ENCODE results near the gene PPIL1. TPM values are rescaled to one million over a fixed set of nuclear protein-coding genes. Genes with fewer than 3 reads are reported as not detected.

Gene PPIL1
- total and polyA plus RNA-seq, 5 donors = 49.4 to 75.6 (median 67.5) TPM

DNA sequence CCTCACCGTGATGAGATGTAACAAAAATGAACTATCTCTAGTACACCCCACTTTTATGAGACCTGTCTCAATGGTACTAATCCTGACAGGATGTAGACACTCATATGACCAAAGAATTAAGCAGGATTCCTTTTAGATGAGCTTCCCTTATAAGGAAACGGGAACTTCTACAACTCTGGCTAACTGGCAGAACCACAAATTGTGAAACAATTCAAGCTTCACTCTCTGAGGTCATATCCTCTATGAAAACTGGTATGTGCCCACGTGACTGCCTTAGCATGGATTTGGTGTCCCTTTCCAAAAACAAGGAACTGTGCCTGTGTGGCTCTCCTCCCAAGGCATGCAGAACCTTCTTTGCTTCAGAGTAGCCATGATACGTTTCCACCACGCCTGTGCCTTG, 21.3 kb downstream of the PPIL1 start:
- ATAC-seq (peak; percentile 45), DNase-seq (peak in 2 of 3 donors; percentile 55 to 63)
- H3K9me3 ChIP-seq (ENCODE audit: control insufficient read depth, low read length) = no peaks in the 10 kb centered on the region
- peak overlapping the region; percentile 76 for H3K27ac ChIP-seq (ENCODE audit: low read length)
- no peaks in the 10 kb centered on the region for H3K27me3 ChIP-seq (ENCODE audit: control insufficient read depth, insufficient read depth)
- intact Hi-C loops (cut with DNase I) = loop anchor here in 3 of 4 donors (5.0 kb wide), 1 partner anchor 86 kb away; no protein-coding TSS in a partner anchor
- no peak overlapping the region for H3K4me3 ChIP-seq (ENCODE audit: low read length)
- WGBS = 44% methylated on average over 5 of the region's 5 CpGs
- H3K4me1 ChIP-seq (ENCODE audit: control insufficient read depth, insufficient read depth, low read length) = peaks cover 17% of the 10 kb centered on the region

GRCh38 chr6:36852481-36853147, 22.0 kb downstream of the PPIL1 start:
- DNase-seq (peak in 2 of 3 donors; percentile 57 to 63), ATAC-seq (peak; percentile 6 to 48)
- Histone ChIP-seq H3K27me3 (ENCODE audit: control insufficient read depth, insufficient read depth) (no peaks in the 10 kb centered on the region), H3K9me3 (ENCODE audit: control insufficient read depth, low read length) (no peaks in the 10 kb centered on the region), H3K27ac (ENCODE audit: low read length) (peak overlapping the region; percentile 76), H3K4me1 (ENCODE audit: control insufficient read depth, insufficient read depth, low read length) (peaks cover 17% of the 10 kb centered on the region), H3K4me3 (ENCODE audit: low read length) (no peak overlapping the region)
- WGBS = 47% methylated on average over 4 of the region's 4 CpGs
- intact Hi-C loops (cut with DNase I) = loop anchor here in 3 of 4 donors (5.0 kb wide), 1 partner anchor 85 kb away; no protein-coding TSS in a partner anchor

DNA sequence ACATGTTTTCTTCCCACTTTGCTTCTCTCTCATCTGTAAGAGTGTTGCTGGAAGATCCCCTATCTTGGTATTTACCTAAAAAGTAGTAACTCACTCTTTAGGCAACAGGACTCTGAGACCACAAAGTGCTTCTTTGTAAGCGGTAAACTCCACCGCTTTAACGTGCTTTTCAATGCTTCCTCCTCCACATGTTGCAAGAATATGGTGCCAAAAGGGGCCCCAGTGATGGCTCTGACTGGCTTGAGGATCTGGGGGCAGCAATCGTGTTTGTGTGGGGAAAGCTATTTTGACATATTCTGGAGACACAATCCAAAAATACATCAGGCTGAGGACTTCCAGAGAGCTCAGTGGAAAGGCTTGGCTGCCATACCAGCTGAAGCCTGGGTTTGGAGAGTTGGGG, 23.0 kb downstream of the PPIL1 start:
- peaks cover 17% of the 10 kb centered on the region for H3K4me1 ChIP-seq (ENCODE audit: control insufficient read depth, insufficient read depth, low read length)
- peak overlapping the region; percentile 39 for H3K27ac ChIP-seq (ENCODE audit: low read length)
- H3K4me3 ChIP-seq (ENCODE audit: low read length) = no peak overlapping the region
- ATAC-seq = no peak
- H3K9me3 ChIP-seq (ENCODE audit: control insufficient read depth, low read length) = no peaks in the 10 kb centered on the region
- WGBS = 41% methylated on average over 4 of the region's 4 CpGs
- intact Hi-C loops (cut with DNase I) = loop anchor here in 3 of 4 donors (5.0 kb wide), 1 partner anchor 84 kb away; no protein-coding TSS in a partner anchor
- no peaks in the 10 kb centered on the region for H3K27me3 ChIP-seq (ENCODE audit: control insufficient read depth, insufficient read depth)
- DNase-seq = no peak

GRCh38 chr6:36851149-36851614, 23.4 kb downstream of the PPIL1 start:
- H3K27ac ChIP-seq (ENCODE audit: low read length) = peak overlapping the region; percentile 60
- peak in 1 of 2 donors; percentile 0 for ATAC-seq
- intact Hi-C loops (cut with DNase I) = loop anchor here in 3 of 4 donors (5.0 kb wide), 1 partner anchor 84 kb away; no protein-coding TSS in a partner anchor

DNA sequence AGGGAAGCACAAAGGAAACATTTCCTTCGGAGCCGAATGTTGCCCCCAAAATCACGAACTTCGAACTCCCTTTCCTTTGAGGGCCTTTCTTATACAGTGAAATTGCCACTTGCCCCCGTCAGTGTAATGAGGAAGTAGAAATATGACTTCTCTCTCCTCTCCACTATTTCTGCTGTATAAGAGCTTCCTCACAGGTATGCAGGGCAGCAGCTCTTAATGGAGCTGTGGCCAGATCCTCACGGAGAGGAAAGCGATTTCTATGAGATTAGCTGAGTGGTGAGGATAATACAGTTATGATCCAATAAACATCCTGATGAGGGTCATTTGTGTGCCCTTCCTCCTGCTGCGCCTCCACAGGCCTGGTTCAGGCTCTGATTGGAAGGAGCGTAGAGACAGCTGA, 24.6 kb downstream of the PPIL1 start:
- ATAC-seq (peak in 1 of 2 donors; percentile 15), DNase-seq (no peak)
- H3K4me3 ChIP-seq (ENCODE audit: low read length) = no peak overlapping the region
- intact Hi-C loops (cut with DNase I) = loop anchor here in 3 of 4 donors (5.0 kb wide), 1 partner anchor 83 kb away; no protein-coding TSS in a partner anchor
- H3K27ac ChIP-seq (ENCODE audit: low read length) = peak overlapping the region; percentile 87
- 68% methylated on average over 9 of the region's 9 CpGs for WGBS
- no peaks in the 10 kb centered on the region for H3K9me3 ChIP-seq (ENCODE audit: control insufficient read depth, low read length)
- H3K4me1 ChIP-seq (ENCODE audit: control insufficient read depth, insufficient read depth, low read length) = peaks cover 15% of the 10 kb centered on the region
- H3K27me3 ChIP-seq (ENCODE audit: control insufficient read depth, insufficient read depth) = no peaks in the 10 kb centered on the region

More at GRCh38 chr6:36851149-36851614, 23.4 kb downstream of the PPIL1 start:
- DNase-seq = no peak
- H3K4me1 ChIP-seq (ENCODE audit: control insufficient read depth, insufficient read depth, low read length) = peaks cover 15% of the 10 kb centered on the region
- H3K4me3 ChIP-seq (ENCODE audit: low read length) = no peak overlapping the region
- H3K27me3 ChIP-seq (ENCODE audit: control insufficient read depth, insufficient read depth) = no peaks in the 10 kb centered on the region
- WGBS = 25% methylated on average over 3 of the region's 3 CpGs
- H3K9me3 ChIP-seq (ENCODE audit: control insufficient read depth, low read length) = no peaks in the 10 kb centered on the region

GRCh38 chr6:36848658-36849441, 25.8 kb downstream of the PPIL1 start:
- ATAC-seq (peak; percentile 66 to 68), DNase-seq (peak; percentile 79 to 88 (median 86))
- Histone ChIP-seq H3K4me3 (ENCODE audit: low read length) (no peak overlapping the region), H3K27ac (ENCODE audit: low read length) (peak overlapping the region; percentile 91), H3K4me1 (ENCODE audit: control insufficient read depth, insufficient read depth, low read length) (peaks cover 15% of the 10 kb centered on the region), H3K9me3 (ENCODE audit: control insufficient read depth, low read length) (no peaks in the 10 kb centered on the region), H3K27me3 (ENCODE audit: control insufficient read depth, insufficient read depth) (no peaks in the 10 kb centered on the region)
- intact Hi-C loops (cut with DNase I) = no loop called here
- 14% methylated on average over 26 of the region's 26 CpGs for WGBS

DNA sequence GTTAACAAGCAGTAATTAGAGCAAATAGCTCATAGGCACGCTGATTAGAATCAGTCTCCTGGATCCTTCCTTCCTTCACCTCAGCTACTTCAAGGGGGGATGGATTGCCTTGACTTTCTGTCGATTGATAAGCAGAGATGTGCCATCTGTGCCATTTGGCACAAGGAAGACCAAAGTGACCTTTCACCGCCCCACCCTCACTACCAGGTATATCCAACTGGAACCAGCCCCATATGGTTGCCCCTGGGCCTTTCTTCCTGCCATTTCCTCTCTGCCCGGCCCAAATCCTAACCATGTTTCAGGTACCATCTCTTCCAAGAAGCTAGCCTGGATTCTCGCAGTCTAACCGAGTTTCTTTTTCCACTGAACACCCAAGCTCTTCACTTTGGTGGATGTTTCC, 26.6 kb downstream of the PPIL1 start:
- WGBS = 83% methylated on average over 6 of the region's 6 CpGs
- H3K4me1 ChIP-seq (ENCODE audit: control insufficient read depth, insufficient read depth, low read length) = peaks cover 12% of the 10 kb centered on the region
- DNase-seq (no peak), ATAC-seq (no peak)
- H3K27me3 ChIP-seq (ENCODE audit: control insufficient read depth, insufficient read depth) = no peaks in the 10 kb centered on the region
- no peaks in the 10 kb centered on the region for H3K9me3 ChIP-seq (ENCODE audit: control insufficient read depth, low read length)
- no peak overlapping the region for H3K4me3 ChIP-seq (ENCODE audit: low read length)
- intact Hi-C loops (cut with DNase I) = no loop called here
- H3K27ac ChIP-seq (ENCODE audit: low read length) = peak overlapping the region; percentile 91

DNA sequence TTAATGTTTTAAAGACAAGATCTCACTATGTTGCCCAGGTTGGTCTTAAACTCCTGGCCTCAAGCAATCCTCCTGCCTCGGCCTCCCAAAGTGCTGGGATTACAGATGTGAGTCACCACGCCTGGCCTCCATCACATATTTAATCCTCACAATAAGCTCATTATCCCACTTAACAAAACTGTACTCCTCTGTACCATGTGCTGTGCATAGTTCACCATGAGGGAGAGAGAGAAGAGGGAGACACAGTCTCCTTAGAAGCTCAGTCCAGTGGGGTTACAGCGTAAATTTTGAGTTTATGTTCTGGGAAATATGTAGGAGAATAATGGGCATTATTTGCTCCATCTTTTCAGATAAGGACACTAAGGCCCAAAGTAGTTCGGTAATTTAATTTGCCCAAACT, 27.5 kb downstream of the PPIL1 start:
- 95% methylated on average over 4 of the region's 4 CpGs for WGBS
- no peak for ATAC-seq

GRCh38 chr6:36845233-36845632, 29.4 kb downstream of the PPIL1 start:
- DNase-seq (peak in 1 of 3 donors; percentile 40), ATAC-seq (no peak)
- no peak overlapping the region for H3K4me3 ChIP-seq (ENCODE audit: low read length)
- 72% methylated on average over 4 of the region's 4 CpGs for WGBS
- peak overlapping the region; percentile 92 for H3K27ac ChIP-seq (ENCODE audit: low read length)
- intact Hi-C loops (cut with DNase I) = no loop called here
- H3K4me1 ChIP-seq (ENCODE audit: control insufficient read depth, insufficient read depth, low read length) = peaks cover 11% of the 10 kb centered on the region
- H3K27me3 ChIP-seq (ENCODE audit: control insufficient read depth, insufficient read depth) = no peaks in the 10 kb centered on the region
- H3K9me3 ChIP-seq (ENCODE audit: control insufficient read depth, low read length) = no peaks in the 10 kb centered on the region

More for the DNA sequence above, 27.5 kb downstream of the PPIL1 start:
- DNase-seq = no peak
- intact Hi-C loops (cut with DNase I) = no loop called here
- Histone ChIP-seq H3K4me1 (ENCODE audit: control insufficient read depth, insufficient read depth, low read length) (peaks cover 9% of the 10 kb centered on the region), H3K27ac (ENCODE audit: low read length) (peak overlapping the region; percentile 91), H3K9me3 (ENCODE audit: control insufficient read depth, low read length) (no peaks in the 10 kb centered on the region), H3K27me3 (ENCODE audit: control insufficient read depth, insufficient read depth) (no peaks in the 10 kb centered on the region), H3K4me3 (ENCODE audit: low read length) (no peak overlapping the region)

DNA sequence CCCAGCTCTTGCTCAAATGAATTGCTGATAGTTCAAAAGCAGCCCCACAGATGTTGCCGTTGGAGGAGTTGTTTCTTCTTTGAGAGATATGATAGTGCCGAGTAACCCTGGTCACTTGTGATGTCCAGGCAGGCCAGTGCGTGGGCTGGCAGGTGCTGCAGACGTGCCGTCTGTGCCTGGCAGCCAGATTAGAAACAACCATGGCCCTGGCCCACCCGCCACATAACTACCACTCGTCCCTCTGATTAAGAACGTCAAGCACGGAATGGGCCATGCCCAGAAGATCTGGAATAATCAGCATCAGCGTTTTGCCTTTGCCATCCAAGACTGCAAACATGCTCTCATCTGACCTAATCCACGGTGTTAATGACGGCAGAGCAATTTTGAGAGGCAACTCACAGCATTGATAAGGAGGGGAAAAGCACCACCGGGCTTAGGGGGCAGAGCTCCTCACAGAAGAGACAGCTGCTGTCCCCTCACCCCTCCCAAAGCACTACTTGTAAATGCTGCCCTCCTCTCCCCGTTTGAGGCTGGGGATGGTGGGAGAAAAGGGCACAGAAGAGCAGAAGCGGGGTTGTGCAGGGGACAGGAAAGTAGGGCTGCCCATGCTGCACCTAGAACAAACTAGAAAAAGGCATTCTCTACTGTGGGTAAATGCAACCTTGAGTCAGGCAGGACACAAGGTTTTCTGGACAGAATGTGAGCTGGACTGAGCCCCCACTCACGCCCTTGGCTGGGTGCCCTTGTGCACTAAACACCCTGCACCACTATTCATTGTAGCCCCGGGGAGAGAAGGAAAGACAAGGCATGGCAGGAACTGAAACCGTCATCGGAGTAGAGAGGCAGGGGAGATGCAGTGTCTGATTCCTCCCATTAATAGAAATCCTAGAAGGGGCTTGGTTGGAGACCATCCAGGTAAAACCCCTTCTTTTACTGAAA, 30.1 kb downstream of the PPIL1 start:
- intact Hi-C loops (cut with DNase I) = no loop called here
- Histone ChIP-seq H3K27ac (ENCODE audit: low read length) (peak overlapping the region; percentile 92), H3K9me3 (ENCODE audit: control insufficient read depth, low read length) (no peaks in the 10 kb centered on the region), H3K27me3 (ENCODE audit: control insufficient read depth, insufficient read depth) (no peaks in the 10 kb centered on the region), H3K4me1 (ENCODE audit: control insufficient read depth, insufficient read depth, low read length) (peaks cover 14% of the 10 kb centered on the region), H3K4me3 (ENCODE audit: low read length) (no peak overlapping the region)
- peak; percentile 44 to 48 for ATAC-seq
- DNase-seq = peak; percentile 65 to 87 (median 83)
- WGBS = 50% methylated on average over 19 of the region's 19 CpGs

Data from right cardiac atrium (tissue), 5 donors.